Measurements from ENCODE around the gene ARHGAP31.
"Not testable (repeated sequence)": the region's sequence is repeated elsewhere in the genome, so short reads cannot be mapped to it uniquely, and the experiment has no call there.

ARHGAP31 gene, protein sequence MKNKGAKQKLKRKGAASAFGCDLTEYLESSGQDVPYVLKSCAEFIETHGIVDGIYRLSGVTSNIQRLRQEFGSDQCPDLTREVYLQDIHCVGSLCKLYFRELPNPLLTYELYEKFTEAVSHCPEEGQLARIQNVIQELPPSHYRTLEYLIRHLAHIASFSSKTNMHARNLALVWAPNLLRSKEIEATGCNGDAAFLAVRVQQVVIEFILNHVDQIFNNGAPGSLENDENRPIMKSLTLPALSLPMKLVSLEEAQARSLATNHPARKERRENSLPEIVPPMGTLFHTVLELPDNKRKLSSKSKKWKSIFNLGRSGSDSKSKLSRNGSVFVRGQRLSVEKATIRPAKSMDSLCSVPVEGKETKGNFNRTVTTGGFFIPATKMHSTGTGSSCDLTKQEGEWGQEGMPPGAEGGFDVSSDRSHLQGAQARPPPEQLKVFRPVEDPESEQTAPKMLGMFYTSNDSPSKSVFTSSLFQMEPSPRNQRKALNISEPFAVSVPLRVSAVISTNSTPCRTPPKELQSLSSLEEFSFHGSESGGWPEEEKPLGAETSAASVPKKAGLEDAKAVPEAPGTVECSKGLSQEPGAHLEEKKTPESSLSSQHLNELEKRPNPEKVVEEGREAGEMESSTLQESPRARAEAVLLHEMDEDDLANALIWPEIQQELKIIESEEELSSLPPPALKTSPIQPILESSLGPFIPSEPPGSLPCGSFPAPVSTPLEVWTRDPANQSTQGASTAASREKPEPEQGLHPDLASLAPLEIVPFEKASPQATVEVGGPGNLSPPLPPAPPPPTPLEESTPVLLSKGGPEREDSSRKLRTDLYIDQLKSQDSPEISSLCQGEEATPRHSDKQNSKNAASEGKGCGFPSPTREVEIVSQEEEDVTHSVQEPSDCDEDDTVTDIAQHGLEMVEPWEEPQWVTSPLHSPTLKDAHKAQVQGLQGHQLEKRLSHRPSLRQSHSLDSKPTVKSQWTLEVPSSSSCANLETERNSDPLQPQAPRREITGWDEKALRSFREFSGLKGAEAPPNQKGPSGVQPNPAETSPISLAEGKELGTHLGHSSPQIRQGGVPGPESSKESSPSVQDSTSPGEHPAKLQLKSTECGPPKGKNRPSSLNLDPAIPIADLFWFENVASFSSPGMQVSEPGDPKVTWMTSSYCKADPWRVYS (N-terminal part only)

DNA sequence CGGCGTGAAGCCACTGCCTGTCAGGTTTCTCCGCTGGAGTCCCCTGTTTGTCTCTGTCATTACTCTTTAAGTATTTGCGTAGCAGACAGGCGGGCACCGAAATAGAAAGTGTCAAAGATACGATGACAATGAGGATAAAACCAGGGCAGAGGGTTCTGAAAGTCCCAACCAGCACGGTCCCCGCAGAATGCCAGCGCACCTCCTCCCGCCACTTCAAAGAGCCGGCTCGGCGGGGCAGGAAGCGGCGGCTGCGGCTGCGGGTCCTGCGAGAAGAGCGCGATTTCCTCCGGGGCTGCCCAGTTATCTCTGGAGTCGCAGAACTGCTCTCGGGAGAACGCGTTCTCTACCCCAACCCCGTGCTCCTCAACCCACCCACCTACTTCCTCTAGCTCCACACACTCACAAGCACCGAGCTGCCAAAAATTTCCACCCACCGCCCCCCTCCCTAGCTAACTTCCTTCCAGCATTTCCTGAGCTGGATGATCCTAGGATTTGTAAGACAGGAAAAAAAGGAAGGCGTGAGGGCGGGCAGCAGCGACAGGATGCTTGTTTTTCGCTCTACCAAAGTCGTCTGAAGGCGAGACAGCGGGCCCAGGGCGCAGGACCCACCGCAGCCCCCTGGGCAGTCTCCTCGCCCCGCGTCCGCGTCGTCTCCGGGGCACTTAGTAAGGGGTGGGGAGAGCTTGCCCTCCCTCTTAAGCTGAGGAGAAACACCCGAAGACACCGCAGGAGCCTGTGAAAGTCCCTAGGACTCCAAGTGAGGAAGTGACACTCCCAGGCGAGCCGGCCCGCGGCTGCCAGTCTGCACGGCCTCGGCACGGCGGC, at the start of gene ARHGAP31:
Gene ARHGAP31 (plus strand): TSS at position 513 of the 825 bp plus-strand sequence. CDS start 522 bp downstream, outside the sequence.
- DNase-seq = peak; percentile 82

- DNase-seq = no peak
Observed at GRCh38 chr3:119245778-119246177, 48.4 kb upstream of the ARHGAP31 start.

DNA sequence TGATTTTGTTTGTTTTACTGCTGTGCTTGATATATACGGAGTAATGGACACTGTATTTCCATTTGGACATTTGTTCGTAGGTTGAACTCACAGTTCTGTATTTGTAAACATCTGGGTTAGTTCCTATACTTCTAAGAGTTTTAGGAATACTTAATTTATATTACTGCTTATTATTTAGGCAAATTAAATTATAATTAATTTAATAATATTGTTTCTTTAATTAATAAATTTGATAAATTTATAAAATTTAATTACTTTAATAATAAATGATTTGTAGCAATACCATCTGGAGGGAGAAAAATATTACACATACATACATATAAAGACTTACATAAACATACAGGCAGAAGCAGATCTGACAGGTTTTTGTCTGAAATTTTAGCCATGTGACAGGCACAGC, 39.0 kb upstream of the ARHGAP31 start:
- no peak for DNase-seq

GRCh38 chr3:119257111-119257510, 37.1 kb upstream of the ARHGAP31 start:
- DNase-seq = no peak

DNA sequence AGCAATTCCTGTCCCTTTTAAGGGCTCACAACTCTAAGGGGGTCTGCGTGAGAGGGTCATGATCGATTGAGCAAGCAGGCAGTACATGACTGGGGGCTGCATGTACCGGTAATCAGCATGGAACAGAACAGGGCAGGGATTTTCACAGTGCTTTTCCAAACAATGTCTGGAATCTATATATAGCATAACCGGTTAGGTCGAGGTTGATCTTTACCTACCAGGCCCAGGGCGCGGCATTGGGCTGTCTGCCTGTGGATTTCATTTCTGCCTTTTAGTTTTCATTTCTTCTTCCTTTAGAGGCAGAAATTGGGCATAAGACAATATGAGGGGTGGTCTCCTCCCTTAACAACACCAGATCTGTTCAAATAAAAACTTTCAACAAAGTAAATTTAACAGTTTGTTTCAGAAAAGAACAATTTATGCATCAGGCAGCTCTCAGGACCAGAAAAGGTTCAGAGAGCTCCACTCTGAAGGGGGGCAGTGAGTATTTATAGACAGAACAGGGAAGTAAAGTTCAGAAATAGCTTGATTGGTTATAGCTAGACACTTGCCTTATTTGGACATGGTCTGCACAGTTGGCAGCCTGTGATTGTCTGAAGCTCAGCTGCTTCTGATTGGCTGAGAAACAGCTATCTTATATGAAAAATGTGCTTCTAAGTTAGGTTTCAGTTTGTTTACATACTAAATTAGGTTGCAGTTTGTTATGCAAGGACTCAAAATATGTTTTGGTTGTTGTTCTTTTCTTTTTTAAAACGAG, 36.4 kb upstream of the ARHGAP31 start:
- no peak for DNase-seq

GRCh38 chr3:119258915-119259314, 35.3 kb upstream of the ARHGAP31 start:
- no peak for DNase-seq

DNA sequence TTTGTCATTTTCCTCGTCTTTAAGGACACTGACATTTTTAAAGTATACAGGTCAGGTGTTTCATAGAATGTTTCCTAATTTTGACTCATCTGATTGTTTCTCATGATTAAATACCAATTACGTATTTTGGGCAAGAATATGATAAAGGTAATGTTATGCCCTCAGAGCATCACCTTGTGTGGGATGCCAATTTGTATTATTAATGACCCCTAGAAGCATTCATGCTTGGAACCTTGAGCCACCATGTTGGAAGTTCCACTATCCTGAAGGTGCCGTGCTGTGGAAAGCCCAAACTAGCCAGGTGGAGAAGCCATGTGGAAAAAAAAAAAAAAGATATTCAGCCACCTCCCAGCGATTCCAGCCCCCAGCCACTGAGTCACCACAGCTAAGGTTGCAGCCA, 34.4 kb upstream of the ARHGAP31 start:
- no peak for DNase-seq

DNA sequence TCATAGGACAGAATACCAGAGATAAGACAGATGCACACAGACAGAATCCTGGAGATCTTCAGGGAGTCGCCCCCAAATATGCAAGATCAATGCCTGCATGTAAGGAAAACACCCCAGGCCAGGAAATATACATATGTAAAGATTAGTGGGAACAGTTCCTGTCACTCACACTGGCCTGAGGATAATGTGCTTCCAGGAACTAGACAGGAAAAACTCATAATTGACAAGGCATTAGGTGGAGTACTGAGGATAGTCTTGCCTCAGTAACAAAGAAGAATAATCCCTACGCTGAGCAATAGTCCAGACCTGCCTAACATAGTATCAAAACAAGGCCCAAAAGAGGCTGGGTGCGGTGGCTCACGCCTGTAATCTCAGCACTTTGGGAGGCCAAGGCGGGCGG, 33.1 kb upstream of the ARHGAP31 start:
- no peak for DNase-seq

GRCh38 chr3:119270212-119270611, 24.0 kb upstream of the ARHGAP31 start:
- not testable (repeated sequence) for DNase-seq

DNA sequence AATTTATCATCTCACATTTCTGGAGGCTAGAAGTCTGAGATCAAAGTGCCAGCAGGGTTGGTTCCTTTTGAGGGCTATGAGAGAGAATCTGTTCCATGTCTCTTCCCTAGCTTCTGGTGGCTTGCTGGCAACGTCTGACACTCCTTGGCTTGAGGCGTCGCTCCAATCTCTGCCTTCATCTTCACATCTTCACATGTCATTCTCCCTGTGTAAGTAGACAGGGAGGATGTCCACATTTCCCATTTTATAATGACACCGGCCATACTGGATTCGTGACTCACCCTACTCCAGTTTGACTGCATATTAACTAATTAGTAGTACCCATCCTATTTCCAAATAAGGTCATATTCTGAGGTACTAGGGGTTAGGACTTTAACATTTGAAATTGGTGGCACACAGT, 17.5 kb upstream of the ARHGAP31 start:
- DNase-seq = no peak

DNA sequence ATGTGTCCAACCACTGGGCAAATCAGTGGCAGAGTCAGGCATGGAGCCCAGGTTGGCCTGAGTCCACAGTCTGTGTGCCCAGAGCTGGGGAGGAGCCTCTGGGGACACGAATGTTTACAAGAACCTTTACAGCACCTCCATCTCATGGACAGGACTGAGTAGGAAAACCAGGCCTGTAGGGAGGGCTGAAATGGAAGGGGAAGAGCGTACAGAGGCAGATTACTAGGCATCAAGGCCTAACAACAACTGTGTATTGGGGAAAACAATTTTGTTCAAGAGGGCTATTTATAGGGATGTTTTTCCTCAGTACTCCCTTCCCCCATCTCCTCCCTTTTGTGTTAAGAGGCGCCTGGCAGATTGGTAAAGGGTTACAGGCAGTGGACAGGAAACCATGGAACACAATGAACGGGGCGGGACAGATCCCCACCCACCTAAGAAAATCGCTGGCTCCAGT, 15.1 kb upstream of the ARHGAP31 start:
- no peak for DNase-seq

- no peak for DNase-seq
Observed at GRCh38 chr3:119279584-119280243, 14.5 kb upstream of the ARHGAP31 start.

DNA sequence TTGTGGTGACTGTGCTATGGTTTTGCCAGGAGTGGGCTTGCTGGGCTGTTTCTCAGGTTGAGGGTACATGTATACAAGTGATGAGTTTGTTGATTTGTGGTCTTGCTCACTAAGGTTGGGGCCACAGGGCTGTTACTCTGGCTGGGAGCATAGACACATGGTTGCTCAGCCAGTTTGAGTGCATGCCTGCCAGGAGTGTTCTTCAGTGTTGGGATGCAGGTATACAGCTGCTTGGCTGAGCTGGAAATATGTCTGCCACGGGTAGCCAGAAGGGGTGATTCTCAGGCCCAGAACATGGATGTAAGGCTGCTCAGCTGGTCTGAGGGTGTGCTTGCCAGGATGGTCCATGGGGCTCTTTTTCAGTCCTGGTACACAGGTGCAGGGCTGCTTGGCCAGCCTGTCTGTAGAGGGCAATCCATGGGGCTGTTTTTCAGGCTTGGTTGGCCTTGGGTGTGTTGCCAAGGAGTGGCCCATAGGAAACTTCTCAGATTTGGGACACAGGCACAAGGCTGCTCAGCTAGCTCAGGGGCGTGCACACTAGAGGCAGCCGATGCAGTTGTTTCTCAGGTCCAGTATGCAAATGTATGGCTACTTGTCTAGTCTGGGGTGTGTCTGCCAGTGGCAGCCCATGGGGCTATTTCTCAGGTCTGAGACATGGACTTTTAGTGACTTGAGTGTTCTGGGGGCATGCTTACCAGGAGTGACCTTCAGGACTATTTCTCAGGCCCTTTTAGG, 5.3 kb upstream of the ARHGAP31 start:
- DNase-seq = no peak

- DNase-seq = no peak
Observed at GRCh38 chr3:119289404-119289770, 4.8 kb upstream of the ARHGAP31 start.

- DNase-seq = no peak
Observed at GRCh38 chr3:119290613-119291012, 3.6 kb upstream of the ARHGAP31 start.

DNA sequence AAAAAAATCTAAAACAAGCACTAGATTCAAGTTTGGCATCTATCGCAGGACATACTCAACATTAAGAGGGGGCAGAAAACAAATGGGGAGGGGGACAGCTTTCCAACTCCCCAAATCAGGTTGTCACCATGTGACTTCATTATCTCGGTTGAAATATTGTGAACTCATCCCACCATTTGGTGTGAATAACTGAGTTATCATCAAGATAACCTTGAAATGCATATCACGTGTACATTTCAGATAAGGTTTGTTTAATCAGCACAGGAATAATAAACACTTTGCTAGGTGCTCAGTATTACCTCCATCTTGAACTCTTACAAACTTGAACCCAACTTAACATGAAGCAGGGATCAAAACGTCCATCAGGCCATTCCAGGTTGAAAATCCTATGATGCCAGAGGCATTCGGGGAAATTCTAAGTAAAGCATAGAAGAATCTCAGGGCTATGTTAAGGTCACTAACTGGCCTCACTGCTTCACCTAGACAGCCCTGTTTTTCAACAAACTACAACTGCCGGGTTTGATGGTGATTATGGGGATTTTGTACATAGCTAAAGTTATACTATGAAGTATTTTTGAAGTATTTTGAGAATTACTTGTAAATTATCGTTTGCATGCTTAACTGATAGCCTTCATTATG, 3.0 kb upstream of the ARHGAP31 start:
- no peak for DNase-seq

GRCh38 chr3:119292666-119293065, 1.5 kb upstream of the ARHGAP31 start:
- no peak for DNase-seq

DNA sequence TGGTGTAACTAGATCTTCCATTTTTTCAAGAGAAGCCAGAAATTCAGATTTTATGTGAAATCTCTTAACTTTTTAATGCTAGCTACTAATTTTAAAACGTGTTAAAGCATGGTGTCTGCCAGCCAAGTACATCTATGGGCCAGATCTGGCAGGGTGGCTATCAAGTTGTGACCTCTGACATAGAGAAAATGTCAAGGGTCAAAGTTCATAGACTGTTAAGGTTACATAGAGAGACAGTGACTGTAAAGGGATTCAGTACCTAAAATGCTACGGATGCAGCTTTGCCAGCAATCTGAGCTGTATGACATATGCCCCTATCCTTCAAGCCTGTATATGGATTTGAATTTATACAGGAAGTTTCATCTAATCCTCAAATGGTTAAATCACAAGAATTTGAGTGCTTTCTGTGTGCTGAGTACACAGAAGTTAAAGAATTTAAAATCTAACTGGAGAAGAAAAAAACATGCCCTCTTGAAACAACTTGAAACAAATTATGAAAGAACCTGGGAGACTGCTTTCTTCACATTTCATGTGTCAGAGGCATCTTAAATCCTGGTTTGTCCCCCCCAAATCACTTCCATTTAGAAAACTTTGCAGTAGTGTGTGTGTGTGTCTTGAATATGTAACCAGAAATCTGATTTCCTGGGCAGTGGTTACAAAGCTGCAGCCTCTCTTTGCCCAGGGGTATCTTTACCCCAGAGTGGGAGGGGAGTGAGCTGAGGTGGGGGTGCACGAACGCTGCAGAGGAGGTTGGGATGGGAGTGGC, 895 bp upstream of the ARHGAP31 start:
- no peak for DNase-seq

All from stimulated activated CD4-positive, alpha-beta T cell treated with anti-CD3 and anti-CD28 coated beads, Interleukin-4, amount 100 ng/mL, for 1 hour (primary cell).